Right lobe of liver (tissue), 4 donors: ENCODE measurements around the gene SLC2A1.

ENCODE experiments used
- CTCF ChIP-seq, 4 donors: fragments of 200-600 bp in 3 of 4; fragments of 450-650 bp in 1 of 4; IDR thresholded peaks; one replicate each; pipeline versions ENCODE4 v1.5.1 to v1.8.0; 2016 to 2022; ENCODE audit warnings: antibody characterized with exemption in 4 of 4, mild to moderate bottlenecking in 2 of 4
- POLR2A ChIP-seq: fragments of 450-650 bp; IDR thresholded peaks from one replicate; pipeline ENCODE4 v1.6.1; 2017; ENCODE audit warnings: antibody characterized with exemption, mild to moderate bottlenecking
- donor health status: DM: no; HTN: no; CAD: no.
- donor health status: DM: no; HTN: no; CAD: no.
- donor health status: DM: no; HTN: yes; CAD: no.

- no peak for TF ChIP-seq CTCF (IDR thresholded peaks at IDR 0.05)
- no peak for TF ChIP-seq POLR2A
Observed at GRCh38 chr1:42921769-42922168, 36.9 kb downstream of the SLC2A1 start.
